Measurements from ENCODE around the gene SLC44A1. TPM values are rescaled to one million over a fixed set of nuclear protein-coding genes. Genes with fewer than 3 reads are reported as not detected.
A peak's percentile ranks its signal among the peaks of the same experiment; 100 is the strongest.

The SLC44A1 gene
- total and polyA plus RNA-seq, 2 experiments from 2014 or later = 30.4 to 52.6 TPM

DNA sequence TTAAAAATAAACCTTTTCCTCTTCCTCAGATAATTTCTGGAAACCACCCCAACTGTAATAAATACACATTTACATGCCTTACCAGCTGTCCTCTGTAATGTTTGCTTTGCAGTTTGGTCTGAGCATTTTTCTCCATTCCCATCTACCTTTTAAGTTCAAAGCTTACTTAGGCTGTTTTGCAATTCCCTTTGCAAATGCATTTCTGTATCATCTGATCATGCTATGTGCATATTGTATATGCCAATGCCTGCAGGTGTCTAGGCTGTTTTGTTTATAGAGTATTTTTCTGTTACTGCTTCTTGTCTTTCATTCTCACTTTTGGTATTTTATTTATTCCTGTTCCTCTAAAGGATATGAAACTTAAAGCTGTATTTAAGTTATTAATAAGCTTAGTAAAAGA is 86.3 kb downstream of the SLC44A1 start:
- in situ Hi-C loops (cut with MboI) = no loop called here

DNA sequence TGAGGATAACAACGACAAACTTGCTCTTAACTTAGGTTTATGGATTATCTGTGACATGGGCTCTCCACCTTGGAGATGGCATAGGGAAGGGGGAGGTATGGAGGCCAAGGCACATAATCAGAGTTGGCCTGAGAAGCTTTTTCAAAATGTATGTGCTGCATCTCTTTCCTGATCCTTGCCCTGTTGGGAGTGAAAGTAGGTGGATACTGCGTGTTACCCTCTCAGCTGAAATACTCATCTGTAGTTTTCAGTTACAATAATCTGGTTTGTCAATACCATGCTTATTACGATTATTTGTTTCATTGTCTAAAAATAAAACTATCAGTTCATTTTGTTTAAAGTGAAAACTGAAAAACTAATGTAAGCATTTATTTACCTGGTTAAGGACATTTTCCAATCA is 86.7 kb downstream of the SLC44A1 start:
- peaks cover 52% of the 10 kb centered on the region for H3K4me1 ChIP-seq (ENCODE audit: insufficient read depth)
- 0 out of 2 replicates have a peak overlapping the region, but pooled peaks have one; percentile 59 for H3K9ac ChIP-seq
- no peaks in the 10 kb centered on the region for H3K36me3 ChIP-seq (ENCODE audit: low read depth)
- in situ Hi-C loops (cut with MboI) = no loop called here
- H2AFZ ChIP-seq = no peak overlapping the region
- no peaks in the 10 kb centered on the region for H3K9me3 ChIP-seq (ENCODE audit: low read depth)
- no peak overlapping the region for H3K4me3 ChIP-seq
- no peak for DNase-seq
- H3K4me2 ChIP-seq (ENCODE audit: unreplicated experiment) = no peak overlapping the region
- no peaks in the 10 kb centered on the region for H3K27me3 ChIP-seq (replicated peaks; ENCODE audit: insufficient read depth)
- H3K27ac ChIP-seq = no peak overlapping the region; the same call in 1 of the 2 replicates
- H3K9me2 ChIP-seq (ENCODE audit: insufficient read depth) = no peaks in the 10 kb centered on the region
- peaks cover 24% of the 10 kb centered on the region for H3K79me2 ChIP-seq (ENCODE audit: insufficient read depth)
- no peaks in the 10 kb centered on the region for H4K20me1 ChIP-seq (ENCODE audit: insufficient read depth)
- TF ChIP-seq EZH2 (IDR thresholded peaks at IDR 0.05; ENCODE audit: insufficient read depth, poor library complexity, severe bottlenecking) (no peak), EZH2phosphoT487 (IDR thresholded peaks at IDR 0.05; ENCODE audit: insufficient read depth, low read depth) (no peak)
- H3F3A ChIP-seq (ENCODE audit: insufficient read depth) = peaks cover 50% of the 10 kb centered on the region
- WGBS, 2 experiments (ENCODE audit: low coverage in 1 of 2, low lambda C conversion rate in 2 of 2, missing lambda C conversion rate in 2 of 2) = 95 to 100% methylated on average over 3 of the region's 3 CpGs

More for the DNA sequence above, 86.3 kb downstream of the SLC44A1 start:
- H4K20me1 ChIP-seq (ENCODE audit: insufficient read depth) = no peaks in the 10 kb centered on the region
- no peaks in the 10 kb centered on the region for H3K36me3 ChIP-seq (ENCODE audit: low read depth)
- no peak for DNase-seq
- H3K4me1 ChIP-seq (ENCODE audit: insufficient read depth) = peaks cover 52% of the 10 kb centered on the region
- no peaks in the 10 kb centered on the region for H3K9me3 ChIP-seq (ENCODE audit: low read depth)
- H3K9me2 ChIP-seq (ENCODE audit: insufficient read depth) = no peaks in the 10 kb centered on the region
- peak overlapping the region; percentile 55 for H3K4me2 ChIP-seq (ENCODE audit: unreplicated experiment)
- peaks cover 24% of the 10 kb centered on the region for H3K79me2 ChIP-seq (ENCODE audit: insufficient read depth)
- H3K9ac ChIP-seq = 0 out of 2 replicates have a peak overlapping the region, but pooled peaks have one; percentile 59
- H2AFZ ChIP-seq = no peak overlapping the region
- peak overlapping the region; percentile 53 for H3K27ac ChIP-seq
- no peaks in the 10 kb centered on the region for H3K27me3 ChIP-seq (replicated peaks; ENCODE audit: insufficient read depth)
- H3K4me3 ChIP-seq = no peak overlapping the region
- peaks cover 50% of the 10 kb centered on the region for H3F3A ChIP-seq (ENCODE audit: insufficient read depth)
- TF ChIP-seq EZH2phosphoT487 (IDR thresholded peaks at IDR 0.05; ENCODE audit: insufficient read depth, low read depth) = no peak
- TF ChIP-seq EZH2 (IDR thresholded peaks at IDR 0.05; ENCODE audit: insufficient read depth, poor library complexity, severe bottlenecking) = no peak

GRCh38 chr9:105331755-105332154 is 87.3 kb downstream of the SLC44A1 start:
- 100% methylated on average over 1 of the region's 1 CpG for WGBS, 2 experiments (ENCODE audit: low coverage in 1 of 2, low lambda C conversion rate in 2 of 2, missing lambda C conversion rate in 2 of 2)

DNA sequence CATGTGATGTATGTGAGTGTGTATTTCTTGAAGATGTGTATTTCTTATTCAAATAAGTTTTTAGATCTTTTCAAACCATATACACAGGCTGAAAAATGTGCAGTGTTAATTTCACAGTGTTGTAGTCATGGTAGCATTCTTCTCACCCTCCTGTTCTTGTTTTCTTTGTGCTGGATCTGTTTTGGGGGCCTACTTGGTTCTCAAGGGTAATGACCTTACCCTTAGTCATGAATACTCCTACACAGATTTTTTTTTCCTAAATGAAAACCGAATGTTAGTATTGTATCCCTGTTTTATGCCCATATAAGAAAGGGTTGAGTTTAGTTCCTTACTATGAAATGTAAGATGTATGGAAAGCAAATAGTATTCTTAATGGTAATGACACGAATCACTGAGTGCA is 88.0 kb downstream of the SLC44A1 start:
- in situ Hi-C loops (cut with MboI) = no loop called here
- Histone ChIP-seq H2AFZ (no peak overlapping the region), H3K9me2 (ENCODE audit: insufficient read depth) (no peaks in the 10 kb centered on the region), H3K27ac (peak overlapping the region; percentile 96), H3K36me3 (ENCODE audit: low read depth) (peaks cover 5% of the 10 kb centered on the region; the same call in 1 of the 2 replicates), H3K4me2 (ENCODE audit: unreplicated experiment) (peak overlapping the region; percentile 91), H4K20me1 (ENCODE audit: insufficient read depth) (no peaks in the 10 kb centered on the region), H3K9ac (peak overlapping the region; percentile 77), H3K9me3 (ENCODE audit: low read depth) (no peaks in the 10 kb centered on the region), H3K27me3 (replicated peaks; ENCODE audit: insufficient read depth) (no peaks in the 10 kb centered on the region), H3F3A (ENCODE audit: insufficient read depth) (peaks cover 50% of the 10 kb centered on the region), H3K4me3 (peak overlapping the region; percentile 41), H3K4me1 (ENCODE audit: insufficient read depth) (peaks cover 52% of the 10 kb centered on the region), H3K79me2 (ENCODE audit: insufficient read depth) (peaks cover 24% of the 10 kb centered on the region)
- 28% methylated on average over 2 of the region's 2 CpGs for WGBS, 2 experiments (ENCODE audit: low coverage in 1 of 2, low lambda C conversion rate in 2 of 2, missing lambda C conversion rate in 2 of 2)
- DNase-seq = peak; percentile 86
- TF ChIP-seq EZH2phosphoT487 (IDR thresholded peaks at IDR 0.05; ENCODE audit: insufficient read depth, low read depth) = no peak
- TF ChIP-seq EZH2 (IDR thresholded peaks at IDR 0.05; ENCODE audit: insufficient read depth, poor library complexity, severe bottlenecking) = no peak

More at GRCh38 chr9:105331755-105332154, 87.3 kb downstream of the SLC44A1 start:
- peaks cover 52% of the 10 kb centered on the region for H3K4me1 ChIP-seq (ENCODE audit: insufficient read depth)
- no peak overlapping the region for H3K4me2 ChIP-seq (ENCODE audit: unreplicated experiment)
- no peaks in the 10 kb centered on the region for H3K9me2 ChIP-seq (ENCODE audit: insufficient read depth)
- H3K9me3 ChIP-seq (ENCODE audit: low read depth) = no peaks in the 10 kb centered on the region
- H3K4me3 ChIP-seq = no peak overlapping the region
- H3F3A ChIP-seq (ENCODE audit: insufficient read depth) = peaks cover 50% of the 10 kb centered on the region
- no peak for DNase-seq
- no peaks in the 10 kb centered on the region for H4K20me1 ChIP-seq (ENCODE audit: insufficient read depth)
- in situ Hi-C loops (cut with MboI) = no loop called here
- peak overlapping the region; percentile 96 for H3K27ac ChIP-seq
- peaks cover 24% of the 10 kb centered on the region for H3K79me2 ChIP-seq (ENCODE audit: insufficient read depth)
- no peaks in the 10 kb centered on the region for H3K36me3 ChIP-seq (ENCODE audit: low read depth)
- TF ChIP-seq EZH2 (IDR thresholded peaks at IDR 0.05; ENCODE audit: insufficient read depth, poor library complexity, severe bottlenecking) = no peak
- TF ChIP-seq EZH2phosphoT487 (IDR thresholded peaks at IDR 0.05; ENCODE audit: insufficient read depth, low read depth) = no peak
- H3K27me3 ChIP-seq (replicated peaks; ENCODE audit: insufficient read depth) = no peaks in the 10 kb centered on the region
- H2AFZ ChIP-seq = no peak overlapping the region
- peak overlapping the region; percentile 77 for H3K9ac ChIP-seq

Measured in GM23248 (cell line).